Measurements from ENCODE around the gene CAMTA1. TPM values are rescaled to one million over a fixed set of nuclear protein-coding genes. Genes with fewer than 3 reads are reported as not detected.

CAMTA1 gene
- total and polyA plus RNA-seq, 2 experiments from 2014 or later = 89.0 to 145 TPM

DNA sequence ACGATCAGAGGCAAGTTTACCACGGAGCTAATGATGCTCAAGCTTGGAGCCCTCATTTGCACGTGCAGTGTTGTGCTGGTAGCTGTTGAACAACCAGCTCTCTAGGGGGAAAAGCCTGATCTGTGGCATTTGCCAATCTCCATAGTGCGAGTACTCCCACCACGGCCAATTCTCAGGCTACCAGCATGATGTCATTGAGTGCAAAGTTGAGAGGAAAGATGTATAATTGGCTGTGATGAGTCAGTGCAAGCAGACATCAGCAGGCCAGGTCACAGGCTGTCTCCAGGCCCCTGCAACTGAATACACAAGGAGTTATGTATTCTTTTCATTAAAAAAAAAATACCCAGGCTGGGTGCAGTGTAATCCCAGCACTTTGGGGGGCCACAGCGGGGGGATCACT is 752.8 kb downstream of the CAMTA1 start:
- Histone ChIP-seq H3K36me3 (replicated peaks; ENCODE audit: insufficient read depth, low read depth) (no peaks in the 10 kb centered on the region), H3K27ac (no peak overlapping the region), H3K4me3 (no peak overlapping the region), H3K9me2 (replicated peaks; ENCODE audit: insufficient read depth) (no peaks in the 10 kb centered on the region), H3K4me2 (no peak overlapping the region), H3K79me2 (no peaks in the 10 kb centered on the region), H3K27me3 (no peaks in the 10 kb centered on the region), H4K20me1 (ENCODE audit: insufficient read depth, poor library complexity, severe bottlenecking) (no peaks in the 10 kb centered on the region), H2AFZ (no peak overlapping the region), H3K9me3 (ENCODE audit: low read depth) (no peaks in the 10 kb centered on the region), H3K4me1 (ENCODE audit: insufficient read depth) (peaks cover 7% of the 10 kb centered on the region)
- TF ChIP-seq EZH2 (IDR thresholded peaks at IDR 0.05; ENCODE audit: borderline replicate concordance) = no peak
- TF ChIP-seq, protein P1, sequence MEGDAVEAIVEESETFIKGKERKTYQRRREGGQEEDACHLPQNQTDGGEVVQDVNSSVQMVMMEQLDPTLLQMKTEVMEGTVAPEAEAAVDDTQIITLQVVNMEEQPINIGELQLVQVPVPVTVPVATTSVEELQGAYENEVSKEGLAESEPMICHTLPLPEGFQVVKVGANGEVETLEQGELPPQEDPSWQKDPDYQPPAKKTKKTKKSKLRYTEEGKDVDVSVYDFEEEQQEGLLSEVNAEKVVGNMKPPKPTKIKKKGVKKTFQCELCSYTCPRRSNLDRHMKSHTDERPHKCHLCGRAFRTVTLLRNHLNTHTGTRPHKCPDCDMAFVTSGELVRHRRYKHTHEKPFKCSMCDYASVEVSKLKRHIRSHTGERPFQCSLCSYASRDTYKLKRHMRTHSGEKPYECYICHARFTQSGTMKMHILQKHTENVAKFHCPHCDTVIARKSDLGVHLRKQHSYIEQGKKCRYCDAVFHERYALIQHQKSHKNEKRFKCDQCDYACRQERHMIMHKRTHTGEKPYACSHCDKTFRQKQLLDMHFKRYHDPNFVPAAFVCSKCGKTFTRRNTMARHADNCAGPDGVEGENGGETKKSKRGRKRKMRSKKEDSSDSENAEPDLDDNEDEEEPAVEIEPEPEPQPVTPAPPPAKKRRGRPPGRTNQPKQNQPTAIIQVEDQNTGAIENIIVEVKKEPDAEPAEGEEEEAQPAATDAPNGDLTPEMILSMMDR (IDR thresholded peaks at IDR 0.05; ENCODE audit: poor library complexity) = no peak
- no peak for TF ChIP-seq EZH2phosphoT487 (IDR thresholded peaks at IDR 0.05; ENCODE audit: low read depth, severe bottlenecking, unreplicated experiment)
- no peak for DNase-seq (ENCODE audit: low spot score)
- 70% methylated on average over 6 of the region's 6 CpGs for WGBS (ENCODE audit: low lambda C conversion rate, missing lambda C conversion rate)

DNA sequence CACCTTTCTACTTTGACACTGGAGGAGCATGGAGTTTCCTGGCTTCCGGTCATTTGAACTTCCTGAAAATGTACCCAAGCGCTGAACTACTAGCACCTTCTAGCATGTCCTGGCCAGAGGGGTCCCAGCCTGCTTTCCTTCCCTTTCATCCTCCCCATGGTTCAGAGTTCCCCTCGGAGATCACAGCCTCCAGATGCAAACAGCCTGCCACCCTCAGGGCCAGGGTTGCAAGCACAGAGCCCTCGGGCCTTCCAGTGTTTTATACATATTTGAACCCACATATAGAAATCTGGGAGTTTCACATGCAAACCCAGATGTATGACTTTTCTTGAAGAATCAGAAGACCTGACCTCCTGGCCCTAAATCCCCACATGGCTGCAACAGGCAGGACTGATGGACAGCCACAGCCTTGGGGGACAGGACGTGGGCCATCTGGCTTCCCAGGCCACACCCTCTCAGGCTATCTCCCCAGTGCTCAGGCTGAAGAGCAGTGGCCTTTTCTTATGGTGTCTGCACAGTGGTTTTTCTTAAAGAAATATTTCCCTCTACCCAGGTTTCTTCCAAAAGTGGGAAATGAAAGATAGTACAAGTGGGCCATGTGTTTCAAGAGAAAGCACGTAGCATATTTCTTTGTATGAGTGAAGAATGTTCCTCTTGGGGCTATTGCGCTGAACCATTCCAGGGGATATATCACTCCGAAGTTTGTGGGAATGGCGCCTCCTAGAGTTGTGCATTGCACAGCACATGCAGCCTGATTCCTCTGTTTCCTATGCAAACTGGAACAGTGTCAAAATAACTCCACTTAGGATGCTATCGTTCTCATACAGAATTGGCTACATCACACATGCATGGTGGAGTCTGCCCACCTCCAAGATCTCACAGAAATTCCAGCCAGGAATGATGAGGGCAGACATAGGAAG is 753.9 kb downstream of the CAMTA1 start:
- WGBS (ENCODE audit: low lambda C conversion rate, missing lambda C conversion rate) = 71% methylated on average over 10 of the region's 10 CpGs
- no peak for DNase-seq (ENCODE audit: low spot score)
- Histone ChIP-seq H3K36me3 (replicated peaks; ENCODE audit: insufficient read depth, low read depth) (no peaks in the 10 kb centered on the region), H3K9me2 (replicated peaks; ENCODE audit: insufficient read depth) (no peaks in the 10 kb centered on the region), H3K27ac (no peak overlapping the region), H3K4me3 (no peak overlapping the region), H4K20me1 (ENCODE audit: insufficient read depth, poor library complexity, severe bottlenecking) (no peaks in the 10 kb centered on the region), H2AFZ (no peak overlapping the region), H3K4me2 (no peak overlapping the region), H3K79me2 (no peaks in the 10 kb centered on the region), H3K4me1 (ENCODE audit: insufficient read depth) (peaks cover 7% of the 10 kb centered on the region), H3K27me3 (no peaks in the 10 kb centered on the region), H3K9me3 (ENCODE audit: low read depth) (no peaks in the 10 kb centered on the region)
- no peak for TF ChIP-seq EZH2 (IDR thresholded peaks at IDR 0.05; ENCODE audit: borderline replicate concordance)
- no peak for TF ChIP-seq EZH2phosphoT487 (IDR thresholded peaks at IDR 0.05; ENCODE audit: low read depth, severe bottlenecking, unreplicated experiment)
- TF ChIP-seq, protein P1 (IDR thresholded peaks at IDR 0.05; ENCODE audit: poor library complexity) = no peak

DNA sequence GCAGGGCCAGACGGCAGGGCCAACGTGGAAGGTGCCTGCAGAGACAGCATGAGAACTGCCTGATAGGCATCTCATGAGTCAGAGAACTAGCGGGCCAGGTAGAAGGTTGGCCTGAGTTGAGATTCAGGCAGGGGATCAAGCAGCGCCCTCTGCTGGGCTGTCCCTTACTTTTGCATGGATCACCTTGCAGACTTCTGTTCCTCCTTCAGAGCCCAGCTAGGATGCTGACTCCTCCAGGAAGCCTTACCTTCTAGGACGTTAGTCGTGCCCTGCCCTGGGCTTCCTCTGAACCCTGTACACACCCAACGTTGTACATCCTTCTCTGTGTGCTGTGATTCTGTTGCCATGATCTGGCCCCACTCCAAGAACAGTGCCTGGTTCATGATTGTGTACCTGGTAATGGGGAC is 754.5 kb downstream of the CAMTA1 start:
- WGBS (ENCODE audit: low lambda C conversion rate, missing lambda C conversion rate) = 43% methylated on average over 7 of the region's 7 CpGs
- Histone ChIP-seq H3K4me2 (no peak overlapping the region), H3K36me3 (replicated peaks; ENCODE audit: insufficient read depth, low read depth) (no peaks in the 10 kb centered on the region), H3K27me3 (no peaks in the 10 kb centered on the region), H4K20me1 (ENCODE audit: insufficient read depth, poor library complexity, severe bottlenecking) (no peaks in the 10 kb centered on the region), H3K27ac (no peak overlapping the region), H3K4me3 (no peak overlapping the region), H2AFZ (no peak overlapping the region), H3K9me2 (replicated peaks; ENCODE audit: insufficient read depth) (no peaks in the 10 kb centered on the region), H3K4me1 (ENCODE audit: insufficient read depth) (peaks cover 7% of the 10 kb centered on the region), H3K79me2 (no peaks in the 10 kb centered on the region), H3K9me3 (ENCODE audit: low read depth) (no peaks in the 10 kb centered on the region)
- peak; percentile 79 for DNase-seq (ENCODE audit: low spot score)
- TF ChIP-seq, protein P1 (IDR thresholded peaks at IDR 0.05; ENCODE audit: poor library complexity) = peak; percentile 42
- no peak for TF ChIP-seq EZH2phosphoT487 (IDR thresholded peaks at IDR 0.05; ENCODE audit: low read depth, severe bottlenecking, unreplicated experiment)
- TF ChIP-seq EZH2 (IDR thresholded peaks at IDR 0.05; ENCODE audit: borderline replicate concordance) = no peak

Data from hepatocyte (in vitro differentiated cells).